GM21367 (cell line): ENCODE data around the gene FBXO17.
"Not testable (repeated sequence)": the region's sequence is repeated elsewhere in the genome, so short reads cannot be mapped to it uniquely, and the experiment has no call there.

ENCODE experiments used
- ATAC-seq: cut with Tn5 transposase; IDR thresholded peaks from one replicate; pipeline ENCODE4 v1.9.1; 2021; ENCODE audit not compliant: unreplicated experiment

FBXO17 gene

DNA sequence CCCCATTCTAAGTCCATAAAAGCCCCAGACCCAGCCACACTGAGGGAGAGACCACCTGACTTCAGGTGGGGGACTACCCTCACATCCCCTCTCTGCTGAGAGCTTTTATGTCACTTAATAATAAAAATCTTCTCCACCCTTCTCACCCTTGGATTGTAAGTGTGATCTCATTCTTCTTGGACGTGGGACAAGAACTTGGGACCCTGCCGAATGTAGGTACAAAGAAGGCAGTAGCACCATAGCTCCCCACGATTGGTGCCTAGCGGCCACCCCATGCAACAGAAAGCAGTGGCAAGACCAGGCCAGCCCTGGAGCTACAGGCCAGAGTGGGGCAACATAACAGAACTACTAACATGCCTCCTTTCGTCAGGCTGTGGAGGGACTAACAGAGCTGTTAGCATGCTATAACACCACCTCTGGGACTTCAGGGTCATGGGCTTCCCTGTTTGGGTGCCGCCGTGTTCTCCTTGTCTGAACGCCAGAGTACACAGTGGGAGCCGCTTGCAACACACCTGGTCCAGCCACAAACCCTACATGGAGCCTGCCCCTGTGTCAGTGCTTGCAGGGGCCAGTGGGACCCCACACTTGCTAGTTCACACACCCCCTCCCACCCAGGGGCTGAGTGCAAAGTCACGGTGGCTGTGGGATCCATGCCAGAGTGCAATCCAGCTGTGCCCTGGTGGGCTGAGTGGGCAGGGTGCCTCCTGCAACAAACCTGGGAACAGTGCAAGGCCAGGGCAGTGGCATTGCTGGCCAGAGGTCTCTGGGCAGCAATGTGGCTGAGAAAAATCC lies 5.2 kb upstream of the FBXO17 start:
- no peak for ATAC-seq

DNA sequence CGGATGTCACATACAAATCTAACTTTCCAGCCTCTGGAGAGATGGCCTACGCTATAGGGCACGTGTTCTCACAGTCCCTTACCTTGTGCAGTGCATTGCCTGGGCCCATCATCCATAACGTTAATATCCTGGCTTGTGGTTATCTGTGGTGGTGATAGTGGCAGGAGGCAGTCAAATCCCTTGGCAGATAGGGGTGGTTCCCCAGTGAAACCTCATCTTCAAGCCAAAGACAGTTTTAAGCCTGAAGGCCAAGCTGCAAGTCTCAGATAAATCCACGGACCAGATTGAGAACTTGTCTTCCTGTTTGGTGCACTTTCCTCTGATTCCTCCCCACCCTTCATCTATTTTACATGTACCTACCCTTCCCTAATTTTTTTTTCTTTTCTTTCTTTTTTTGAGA lies 4.3 kb upstream of the FBXO17 start:
- ATAC-seq: no peak

DNA sequence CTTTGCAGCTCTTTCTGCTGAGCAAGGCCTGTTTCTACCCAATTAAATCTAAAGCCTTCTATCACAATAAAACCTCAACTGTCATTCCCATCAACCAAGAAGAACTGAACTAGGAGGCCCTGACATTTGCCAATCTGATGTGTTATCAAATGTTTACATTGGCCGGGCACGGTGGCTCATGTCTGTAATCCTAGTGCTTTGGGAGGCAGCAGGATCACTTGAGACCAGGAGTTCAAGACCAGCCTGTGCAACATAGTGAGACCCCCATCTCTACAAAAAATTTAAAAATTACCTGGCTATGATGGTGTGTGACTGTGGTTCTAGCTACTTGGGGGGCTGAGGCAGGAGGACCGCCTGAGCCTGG lies 2.8 kb upstream of the FBXO17 start:
- no peak for ATAC-seq

DNA sequence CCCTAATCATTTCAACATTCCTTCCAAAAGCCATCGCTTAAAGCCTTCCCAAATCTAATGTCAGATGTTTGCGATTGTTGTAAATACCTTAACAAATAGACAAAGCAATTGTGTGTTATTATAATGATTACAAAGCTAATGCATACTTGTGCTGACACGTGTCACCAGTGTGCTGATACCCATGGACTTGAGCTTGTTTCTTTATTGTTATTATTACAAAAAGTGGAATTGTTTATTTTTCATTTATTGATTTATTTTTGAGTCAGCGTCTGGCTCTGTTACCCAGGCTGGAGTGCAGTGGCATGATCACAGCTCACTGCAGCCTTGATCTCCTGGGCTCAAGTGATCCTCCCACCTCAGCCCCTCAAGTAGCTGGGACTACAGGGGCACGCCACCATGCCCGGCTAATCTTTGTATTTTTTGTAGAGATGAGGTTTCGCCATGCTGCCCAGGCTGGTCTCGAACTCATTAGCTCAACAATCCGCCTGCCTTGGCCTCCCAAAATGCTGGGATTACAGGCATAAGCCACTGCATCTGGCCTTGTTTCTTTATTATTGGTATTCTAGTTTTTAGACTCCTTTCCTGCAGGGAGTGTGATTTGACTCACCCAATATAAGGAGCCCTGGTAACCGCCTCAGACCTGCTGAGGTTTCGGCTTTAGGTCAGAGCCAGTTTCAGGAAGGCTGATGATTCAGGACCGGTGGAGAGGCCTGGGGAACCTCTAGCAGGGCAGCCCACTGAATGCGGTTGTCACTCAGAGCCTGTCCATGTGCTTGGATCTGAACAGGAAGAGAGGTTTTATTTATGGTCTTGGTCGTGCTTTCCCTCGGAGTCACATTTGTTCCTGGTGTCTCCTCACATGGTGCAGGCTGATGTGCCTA lies 2.1 kb upstream of the FBXO17 start:
- peak; percentile 65 for ATAC-seq

DNA sequence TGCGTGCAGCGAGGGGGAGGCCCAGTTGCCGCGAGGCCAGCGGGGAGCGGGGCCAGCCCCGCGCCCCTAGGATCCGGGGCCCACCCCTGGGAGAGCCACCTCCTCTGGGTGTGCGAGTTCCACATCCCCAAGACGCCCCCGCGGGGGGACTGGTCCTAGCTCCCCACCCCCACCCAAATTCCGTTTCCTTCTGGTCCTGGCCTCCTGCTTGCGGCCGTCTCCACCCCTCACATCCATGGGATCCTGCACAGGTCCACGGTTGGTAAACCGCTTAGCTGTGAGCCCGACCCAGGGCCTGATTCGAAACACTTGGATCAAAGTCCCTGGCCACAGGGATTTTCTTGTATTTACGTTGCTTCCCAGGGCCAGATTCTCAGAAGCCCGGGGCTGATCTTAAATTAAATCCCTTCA lies 324 bp upstream of the FBXO17 start:
- no peak for ATAC-seq

DNA sequence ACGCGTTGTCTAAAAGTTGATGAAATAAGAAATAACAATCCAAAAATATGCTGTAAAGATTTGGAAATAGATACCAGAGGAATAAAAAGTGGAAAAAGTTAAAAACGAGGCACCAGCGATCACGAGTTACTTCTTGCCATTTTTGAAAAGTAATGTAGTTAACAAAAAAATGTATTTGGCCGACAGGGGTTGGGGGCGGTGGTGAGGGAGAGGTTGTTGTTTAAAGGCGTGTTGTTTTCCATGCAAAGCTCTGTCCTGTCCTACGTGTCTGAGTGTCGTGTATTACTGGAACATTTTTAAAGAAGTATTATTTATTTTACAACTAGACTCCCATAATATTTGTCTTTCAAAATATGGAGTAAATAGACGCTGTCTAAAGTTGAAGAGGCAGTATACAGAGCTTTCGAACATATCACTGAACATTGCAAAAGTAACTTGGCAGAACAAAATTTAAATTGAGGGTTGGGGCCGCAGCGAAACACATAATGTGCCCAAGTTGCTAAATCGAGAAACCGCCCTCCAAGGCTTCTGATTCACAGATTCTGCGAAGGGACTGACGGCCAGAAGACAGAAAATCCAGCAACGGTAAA lies 823 bp downstream of the FBXO17 start:
- ATAC-seq: no peak

DNA sequence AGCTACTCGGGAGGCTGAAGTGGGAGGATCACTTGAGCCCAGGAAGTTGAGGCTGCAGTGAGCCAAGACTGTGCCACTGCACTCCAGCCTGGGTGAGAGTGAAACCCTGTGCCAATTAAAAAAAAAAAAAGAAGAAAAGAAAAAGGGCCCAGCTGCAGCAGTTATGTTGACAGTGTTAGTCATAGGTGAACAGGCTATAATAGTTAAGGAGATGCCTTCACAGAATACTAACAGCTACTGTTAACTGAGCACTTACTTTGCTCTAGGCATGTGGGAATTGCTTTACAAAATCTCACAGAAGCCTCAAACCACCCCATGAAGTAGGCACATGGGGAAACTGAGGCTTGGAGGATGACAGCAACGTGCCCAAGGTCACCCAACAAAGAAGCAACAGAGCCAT lies 3.9 kb downstream of the FBXO17 start:
- ATAC-seq: no peak

DNA sequence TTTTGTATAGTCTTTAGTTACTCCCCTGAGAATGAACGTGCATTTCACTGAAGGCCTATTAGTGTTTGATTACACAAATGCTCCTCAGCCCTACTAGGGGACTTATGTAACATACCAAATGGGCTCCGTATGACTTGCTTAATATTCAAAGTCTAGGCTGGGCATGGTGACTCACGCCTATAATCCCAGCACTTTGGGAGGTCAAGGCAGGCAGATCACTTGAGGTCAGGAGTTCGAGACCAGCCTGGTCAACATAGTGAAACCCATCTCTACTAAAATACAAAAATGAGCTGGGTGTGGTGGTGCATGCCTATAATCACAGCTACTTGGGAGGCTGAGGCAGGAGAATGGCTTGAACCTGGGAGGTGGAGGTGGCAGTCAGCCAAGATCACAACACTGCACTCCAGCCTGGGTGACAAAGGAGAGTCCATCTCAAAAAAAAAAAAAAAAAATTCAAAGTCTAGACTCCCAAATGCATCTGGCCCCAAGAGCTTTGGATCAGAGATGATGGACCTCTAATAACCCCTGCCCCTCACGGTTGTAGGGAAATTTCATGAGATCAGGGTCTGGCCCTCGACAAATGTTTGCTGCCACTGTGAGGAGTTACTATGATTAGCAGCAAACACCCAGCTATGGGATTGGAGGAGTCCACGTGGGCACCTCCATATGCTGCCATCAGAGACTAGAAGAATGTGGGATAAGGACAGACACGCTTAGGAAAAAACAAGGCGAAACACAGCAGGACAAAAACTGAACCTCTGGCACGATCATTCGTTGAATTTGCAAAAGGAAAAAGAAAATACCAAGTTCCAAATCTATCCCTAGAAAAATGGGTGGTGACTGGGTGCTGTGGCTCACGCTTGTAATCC lies 4.6 kb downstream of the FBXO17 start:
- no peak for ATAC-seq

DNA sequence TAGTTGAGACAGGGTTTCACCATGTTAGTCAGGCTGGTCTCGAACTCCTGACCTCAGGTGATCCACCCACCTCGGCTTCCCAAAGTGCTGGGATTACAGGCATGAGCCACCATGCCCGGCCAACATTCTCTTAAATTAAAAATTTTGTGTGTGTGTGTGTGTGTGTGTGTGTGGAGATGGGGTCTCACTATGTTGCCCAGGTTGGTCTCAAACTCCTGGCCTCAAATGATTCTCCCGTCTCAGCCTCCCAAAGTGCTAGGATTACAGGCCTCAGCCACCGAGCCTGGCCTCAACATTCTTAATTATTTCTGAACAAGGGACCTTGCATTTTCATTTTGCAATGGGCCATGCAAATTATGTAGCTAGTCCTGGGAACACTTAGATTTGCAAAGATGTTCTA lies 9.4 kb downstream of the FBXO17 start:
- ATAC-seq: not testable (repeated sequence)

DNA sequence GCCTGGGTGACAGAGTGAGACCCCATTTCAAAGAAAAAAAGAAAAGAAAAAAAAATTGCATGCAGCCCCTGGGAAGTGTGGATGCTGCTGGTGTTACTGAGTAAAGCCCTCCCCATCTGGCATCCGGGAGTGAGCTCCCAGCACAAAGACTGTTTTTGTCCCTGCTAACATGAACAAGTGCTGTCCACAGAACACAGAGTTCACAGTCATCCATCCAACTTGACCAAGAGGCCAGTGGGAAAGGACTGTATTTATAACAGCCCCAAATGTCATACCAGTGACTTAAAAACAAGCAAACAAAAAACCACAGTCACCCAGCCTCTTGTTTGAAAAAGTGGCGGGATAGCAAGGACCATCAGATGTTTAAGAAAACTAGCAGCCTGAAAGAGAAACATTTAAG lies 10.8 kb downstream of the FBXO17 start:
- no peak for ATAC-seq

DNA sequence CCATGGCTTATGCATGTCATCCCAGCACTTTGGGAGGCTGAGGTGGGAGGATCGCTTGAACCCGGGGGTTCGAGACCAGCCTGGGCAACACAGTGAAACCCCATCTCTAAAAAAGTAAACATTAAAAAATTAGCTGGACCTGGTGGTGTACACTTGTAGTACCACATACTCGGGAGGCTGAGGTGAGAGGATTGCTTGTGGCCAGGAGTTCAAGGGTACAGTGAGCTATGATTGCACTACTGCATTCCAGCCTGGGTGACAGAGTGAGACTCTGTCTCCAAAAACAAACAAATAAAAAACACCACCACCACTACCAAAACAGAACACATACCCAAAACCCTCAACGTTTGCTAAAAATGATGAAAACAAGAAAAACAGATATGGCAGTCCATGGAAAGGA lies 15.9 kb downstream of the FBXO17 start:
- ATAC-seq: no peak

DNA sequence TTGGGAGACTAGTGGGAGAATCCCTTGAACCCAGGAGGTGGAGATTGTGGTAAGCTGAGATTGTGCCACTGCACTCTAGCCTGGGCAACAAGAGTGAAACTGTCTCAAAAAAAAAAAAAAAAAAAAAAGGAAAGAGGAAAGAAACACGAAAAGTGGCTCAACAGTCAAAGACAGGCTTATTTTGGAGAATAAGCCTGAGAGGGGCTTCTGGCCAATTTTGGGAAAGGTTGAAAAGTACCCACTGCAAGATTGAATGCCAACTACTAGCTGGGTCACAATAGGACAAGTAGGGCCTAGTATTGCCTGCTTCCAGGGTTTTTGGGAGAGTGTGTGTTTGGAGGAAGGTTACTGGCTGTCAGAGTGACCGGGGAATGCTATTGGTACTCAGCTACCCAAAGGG lies 17.2 kb downstream of the FBXO17 start:
- ATAC-seq: no peak

DNA sequence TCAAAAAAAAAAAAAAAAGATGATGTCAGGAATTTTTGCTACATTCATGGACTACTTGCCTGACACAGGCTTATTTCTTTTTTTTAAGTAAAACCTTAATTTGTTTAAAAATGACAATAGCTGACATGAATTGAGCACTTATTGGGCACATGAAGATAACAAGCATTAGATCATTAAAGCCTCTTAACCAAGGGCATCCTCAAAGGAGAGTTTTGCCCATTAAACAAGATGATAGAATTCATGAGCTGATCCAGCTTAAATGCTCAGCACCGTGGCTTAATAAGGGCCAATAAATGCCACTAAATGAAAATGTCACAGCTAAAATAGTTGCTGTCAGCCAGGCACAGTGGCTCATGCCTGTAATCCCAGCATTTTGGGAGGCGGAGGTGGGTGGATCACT lies 19.3 kb downstream of the FBXO17 start:
- no peak for ATAC-seq

DNA sequence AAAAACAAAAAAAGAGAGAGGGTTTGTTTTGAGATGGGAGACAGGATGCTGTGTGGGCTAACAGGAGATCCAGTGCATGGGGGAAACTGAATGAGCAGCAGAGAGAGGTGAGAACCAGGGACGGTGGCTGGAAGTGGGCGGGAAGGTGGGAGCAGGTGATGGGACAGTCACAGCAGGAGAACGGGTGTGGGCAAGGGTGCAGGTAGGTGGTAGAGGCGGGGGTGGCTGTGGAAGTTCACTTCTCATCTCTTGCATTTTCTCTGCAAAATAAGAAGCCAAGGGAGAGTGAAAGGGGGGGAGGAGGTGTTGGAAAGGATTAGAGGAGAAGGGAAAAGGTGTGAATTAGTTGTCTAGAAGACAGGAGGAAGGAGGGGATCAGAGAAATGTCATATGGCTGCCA lies 21.9 kb downstream of the FBXO17 start:
- ATAC-seq: no peak

DNA sequence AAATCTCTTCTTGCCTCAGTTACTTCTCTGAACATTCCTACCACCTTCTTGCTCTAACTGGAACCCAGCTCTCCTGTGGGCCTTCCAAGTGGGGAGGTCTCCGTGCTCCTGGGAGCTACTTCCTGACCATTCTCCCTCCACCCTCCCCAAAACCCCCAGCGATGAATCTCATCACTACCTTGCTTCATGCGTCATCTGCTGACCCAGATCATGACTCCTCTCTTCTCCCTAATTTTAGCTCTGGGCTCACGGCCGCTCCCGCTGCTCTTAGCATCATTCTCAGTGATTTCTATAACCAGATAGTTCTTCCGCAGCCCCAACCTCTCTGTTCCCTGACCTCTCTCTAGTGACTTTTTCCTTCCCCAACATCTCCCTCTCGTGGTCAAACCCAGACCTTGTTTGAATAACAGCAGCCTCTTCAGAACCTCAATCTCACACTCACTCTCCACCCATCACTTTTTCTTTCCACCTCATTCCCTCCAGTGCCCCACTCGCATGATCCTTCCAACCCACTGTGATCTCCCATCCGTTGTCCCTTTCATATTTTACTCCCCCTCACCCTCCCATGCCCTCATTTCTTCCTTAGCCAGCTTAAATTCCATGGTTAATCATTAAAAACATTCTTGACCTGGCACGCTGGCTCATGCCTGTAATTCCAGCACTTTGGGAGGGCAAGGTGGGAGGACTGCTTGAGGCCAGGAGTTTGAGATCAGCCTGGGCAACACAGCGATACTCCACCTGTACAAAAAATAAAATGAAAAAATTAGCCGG lies 23.0 kb downstream of the FBXO17 start:
- ATAC-seq: no peak

DNA sequence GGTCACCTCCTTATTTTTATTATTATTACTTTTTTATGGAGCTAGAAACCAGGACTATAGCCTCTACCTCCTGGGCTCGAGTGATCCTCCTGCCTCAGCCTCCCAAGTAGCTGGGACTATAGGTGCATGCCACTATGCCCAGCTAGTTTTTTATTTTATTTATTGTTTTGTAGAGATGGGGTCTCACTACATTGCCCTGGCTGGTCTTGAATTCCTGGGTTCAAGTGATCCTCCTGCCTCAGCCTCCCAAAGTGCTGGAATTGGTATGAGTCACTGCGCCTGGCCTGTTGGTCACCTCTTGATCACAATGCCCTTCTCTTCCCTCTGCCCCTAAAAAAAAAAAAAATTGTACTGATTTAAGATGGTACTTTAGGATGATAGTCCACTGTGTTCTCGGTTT lies 24.4 kb downstream of the FBXO17 start:
- no peak for ATAC-seq

DNA sequence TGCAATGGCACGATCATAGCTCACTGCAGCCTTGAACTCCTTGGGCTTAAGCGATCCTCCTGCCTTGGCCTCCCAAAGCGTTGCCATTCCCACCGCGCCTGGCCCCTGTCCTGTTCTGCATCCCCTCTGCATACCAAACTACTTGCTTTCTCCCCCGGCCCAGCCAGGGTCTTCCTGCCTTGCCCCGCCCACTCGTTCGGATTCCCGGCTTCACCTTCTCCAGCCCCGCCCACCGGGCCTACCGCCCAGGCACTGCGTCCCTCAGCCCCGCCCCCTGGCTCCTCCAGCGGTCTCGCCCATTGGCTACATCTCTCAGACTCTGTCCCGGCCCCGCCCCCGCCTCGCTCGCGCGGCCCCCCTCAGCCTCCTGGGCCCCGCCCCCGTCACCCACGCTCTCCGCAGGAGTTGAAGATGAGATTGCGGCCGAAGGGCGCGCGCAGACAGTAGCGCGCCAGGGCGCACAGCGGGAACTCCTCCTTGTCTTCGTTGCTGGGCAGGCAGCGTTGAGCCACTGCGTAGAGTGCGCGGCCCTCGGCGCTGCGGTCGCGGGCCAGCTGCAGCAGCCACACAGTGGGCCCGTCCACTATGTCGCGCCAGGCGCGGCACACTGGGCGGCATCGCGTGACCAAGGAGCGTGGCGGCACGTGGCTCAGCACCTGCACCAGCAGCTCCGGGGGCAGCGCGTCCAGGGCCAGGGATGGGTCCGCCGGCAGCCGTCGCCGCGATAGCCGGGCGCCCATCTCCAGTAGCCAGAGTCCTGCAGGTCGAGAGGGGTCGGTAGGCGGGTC lies 25.8 kb downstream of the FBXO17 start:
- ATAC-seq: no peak

DNA sequence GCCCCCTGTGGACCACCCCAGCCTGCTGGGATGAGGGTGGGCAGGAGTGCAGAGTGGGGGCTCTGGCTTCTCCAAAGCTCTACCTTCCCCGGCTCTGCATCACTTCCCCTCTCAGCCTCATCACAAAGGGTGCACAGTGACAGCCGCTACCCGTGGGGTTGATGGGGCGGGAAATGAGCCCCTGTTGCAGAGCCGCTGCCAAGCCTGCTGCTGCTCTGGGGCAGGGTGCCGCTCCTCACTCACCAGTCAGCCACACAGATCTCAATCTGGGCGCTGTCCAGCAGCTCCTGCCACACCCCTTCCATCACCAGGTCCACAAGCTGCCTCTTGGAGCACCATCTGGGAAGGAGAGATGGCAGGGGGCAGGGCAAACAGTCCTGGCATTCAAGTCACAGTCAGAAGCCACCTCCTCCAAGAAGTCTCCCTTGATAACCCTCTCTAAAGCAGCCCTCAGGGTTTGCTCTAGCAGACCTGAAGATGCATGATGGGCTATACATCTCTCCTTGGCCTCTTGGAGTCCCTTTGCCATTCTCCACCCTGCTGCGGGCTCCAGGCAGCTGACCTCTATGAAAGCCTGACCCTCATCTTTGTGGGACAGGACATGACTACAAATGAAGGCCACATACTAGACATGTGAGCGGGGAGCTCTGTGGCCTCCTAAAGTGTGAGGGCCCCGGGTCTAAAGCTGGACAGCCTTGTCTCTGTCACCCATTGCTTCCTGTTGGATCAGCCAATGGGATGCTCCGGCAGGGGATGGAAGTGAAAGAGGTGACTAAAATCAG lies 29.1 kb downstream of the FBXO17 start:
- no peak for ATAC-seq
